IMR-90 (cell line): ENCODE results near the gene FMN1.

Experiments
- ELK1 ChIP-seq: fragments of 150-350 bp; IDR thresholded peaks from 2 replicates; pipeline ENCODE4 v1.6.1; 2016; ENCODE audit warnings: low read depth, mild to moderate bottlenecking, low read length, moderate library complexity, borderline replicate concordance
- POLR2A ChIP-seq: IDR thresholded peaks from 2 replicates; pipeline ENCODE4 v1.6.1; 2012; ENCODE audit warnings: mild to moderate bottlenecking, low read depth, low read length
- RAD21 ChIP-seq: IDR thresholded peaks from 2 replicates; pipeline ENCODE4 v1.6.1; 2012; ENCODE audit warnings: low read length, improper control_type of control experiment
- RFX5 ChIP-seq: IDR thresholded peaks from 2 replicates; pipeline ENCODE4 v1.8.0; 2012; ENCODE audit warnings: low read depth, mild to moderate bottlenecking, low read length, moderate library complexity
- USF2 ChIP-seq: fragments of 150-350 bp; IDR thresholded peaks from 2 replicates; pipeline ENCODE4 v1.6.1; 2017; ENCODE audit warnings: mild to moderate bottlenecking, antibody characterized with exemption, low read length, low read depth
- TF ChIP-seq, protein P1 (sequence below): conservative IDR thresholded peaks from 2 replicates; pipeline ENCODE4 v1.5.1; 2012; ENCODE audit warnings: mild to moderate bottlenecking, low read depth, low read length, improper control_type of control experiment

DNA sequence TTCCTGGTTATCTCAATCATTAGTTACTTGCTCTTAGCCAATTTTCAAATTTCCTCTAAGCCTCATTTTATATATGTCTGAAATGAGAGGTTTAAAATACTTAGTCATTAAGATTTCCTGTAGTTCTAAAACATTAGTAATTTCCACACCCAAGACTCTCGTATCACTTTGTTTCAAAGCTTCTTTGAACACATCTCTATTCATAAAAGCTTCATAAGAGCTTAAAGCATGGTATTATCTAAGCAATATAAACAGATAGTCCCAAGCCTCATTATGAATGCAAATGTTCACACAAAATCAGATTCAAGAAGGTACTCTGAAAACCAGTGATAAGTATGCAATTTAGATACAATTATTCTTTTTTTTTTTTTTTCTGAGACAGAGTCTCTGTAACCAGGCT lies 217.0 kb downstream of the FMN1 start:
- TF ChIP-seq USF2 (no peak), POLR2A (no peak), ELK1 (no peak), RAD21 (no peak), RFX5 (no peak)
- TF ChIP-seq, protein P1, sequence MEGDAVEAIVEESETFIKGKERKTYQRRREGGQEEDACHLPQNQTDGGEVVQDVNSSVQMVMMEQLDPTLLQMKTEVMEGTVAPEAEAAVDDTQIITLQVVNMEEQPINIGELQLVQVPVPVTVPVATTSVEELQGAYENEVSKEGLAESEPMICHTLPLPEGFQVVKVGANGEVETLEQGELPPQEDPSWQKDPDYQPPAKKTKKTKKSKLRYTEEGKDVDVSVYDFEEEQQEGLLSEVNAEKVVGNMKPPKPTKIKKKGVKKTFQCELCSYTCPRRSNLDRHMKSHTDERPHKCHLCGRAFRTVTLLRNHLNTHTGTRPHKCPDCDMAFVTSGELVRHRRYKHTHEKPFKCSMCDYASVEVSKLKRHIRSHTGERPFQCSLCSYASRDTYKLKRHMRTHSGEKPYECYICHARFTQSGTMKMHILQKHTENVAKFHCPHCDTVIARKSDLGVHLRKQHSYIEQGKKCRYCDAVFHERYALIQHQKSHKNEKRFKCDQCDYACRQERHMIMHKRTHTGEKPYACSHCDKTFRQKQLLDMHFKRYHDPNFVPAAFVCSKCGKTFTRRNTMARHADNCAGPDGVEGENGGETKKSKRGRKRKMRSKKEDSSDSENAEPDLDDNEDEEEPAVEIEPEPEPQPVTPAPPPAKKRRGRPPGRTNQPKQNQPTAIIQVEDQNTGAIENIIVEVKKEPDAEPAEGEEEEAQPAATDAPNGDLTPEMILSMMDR, result no peak
